GM18520 (cell line): ENCODE measurements around the gene FAM43A.

Source experiments
- ATAC-seq: cut with Tn5 transposase; IDR thresholded peaks from one replicate; pipeline ENCODE4 v1.9.1; 2021; ENCODE audit not compliant: unreplicated experiment

FAM43A gene

DNA sequence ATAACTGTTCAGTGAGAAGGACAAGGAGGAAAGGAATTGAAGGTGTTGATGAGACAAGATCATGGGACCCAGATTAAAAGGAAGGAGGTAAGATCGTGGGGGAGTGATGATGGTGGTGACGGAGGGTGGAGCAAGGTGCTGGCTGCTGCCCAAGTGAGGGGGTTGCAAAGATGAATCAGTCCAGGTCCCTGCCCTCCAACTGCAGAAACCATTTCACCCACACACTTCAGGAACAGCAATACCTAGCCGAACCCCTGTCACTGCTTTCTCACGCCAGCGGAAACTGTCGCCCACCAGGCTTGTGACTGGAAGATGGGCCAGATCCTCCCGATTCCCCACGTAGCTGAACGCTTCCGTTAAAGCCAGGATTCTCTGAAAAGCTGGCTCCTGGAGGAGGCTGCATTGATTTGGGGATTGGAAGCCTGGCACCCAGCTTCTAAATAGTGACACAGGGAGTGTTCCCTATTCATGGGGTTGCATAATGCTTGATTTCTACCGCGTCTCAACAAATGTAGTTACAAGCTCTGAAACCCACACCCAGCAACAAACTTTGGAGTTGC, 10.5 kb upstream of the FAM43A start:
- ATAC-seq = no peak

DNA sequence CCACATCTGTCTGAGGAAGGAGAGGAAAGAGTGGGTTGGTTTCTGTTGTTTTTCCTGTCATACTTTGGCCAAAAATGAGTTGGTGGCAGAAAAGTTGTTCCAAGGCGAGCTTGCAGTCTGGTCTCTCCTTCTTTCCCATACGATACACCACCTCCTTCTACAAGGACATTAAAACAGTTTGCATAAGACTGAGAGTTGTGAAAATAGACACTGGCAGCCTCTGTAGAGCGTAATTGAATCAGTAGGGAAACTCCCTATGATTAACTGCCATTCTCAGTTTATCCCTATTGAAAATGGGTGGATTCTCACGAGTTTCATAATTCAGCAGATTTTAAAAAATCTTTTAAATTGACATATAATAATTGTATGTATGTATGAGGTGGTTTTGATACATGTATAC, 10.0 kb upstream of the FAM43A start:
- ATAC-seq = no peak

DNA sequence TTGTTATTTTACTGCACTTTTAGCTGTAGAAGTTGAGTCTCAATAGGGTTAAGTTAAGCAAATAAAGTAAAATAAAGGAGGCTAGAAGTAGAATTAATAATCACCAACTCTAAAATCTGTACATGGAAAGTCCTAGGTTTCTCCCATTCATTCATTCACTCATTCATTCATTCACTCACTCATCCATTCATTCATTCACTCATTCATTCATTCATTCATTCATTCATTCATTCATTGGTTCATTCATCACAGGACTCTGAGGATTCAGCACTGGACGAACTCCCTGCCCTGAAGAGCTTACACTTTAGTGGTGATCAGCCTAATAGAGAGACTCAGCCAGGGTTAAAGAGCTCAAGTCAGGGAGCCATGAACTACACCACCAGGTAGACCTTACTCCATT, 9.2 kb upstream of the FAM43A start:
- ATAC-seq = no peak

DNA sequence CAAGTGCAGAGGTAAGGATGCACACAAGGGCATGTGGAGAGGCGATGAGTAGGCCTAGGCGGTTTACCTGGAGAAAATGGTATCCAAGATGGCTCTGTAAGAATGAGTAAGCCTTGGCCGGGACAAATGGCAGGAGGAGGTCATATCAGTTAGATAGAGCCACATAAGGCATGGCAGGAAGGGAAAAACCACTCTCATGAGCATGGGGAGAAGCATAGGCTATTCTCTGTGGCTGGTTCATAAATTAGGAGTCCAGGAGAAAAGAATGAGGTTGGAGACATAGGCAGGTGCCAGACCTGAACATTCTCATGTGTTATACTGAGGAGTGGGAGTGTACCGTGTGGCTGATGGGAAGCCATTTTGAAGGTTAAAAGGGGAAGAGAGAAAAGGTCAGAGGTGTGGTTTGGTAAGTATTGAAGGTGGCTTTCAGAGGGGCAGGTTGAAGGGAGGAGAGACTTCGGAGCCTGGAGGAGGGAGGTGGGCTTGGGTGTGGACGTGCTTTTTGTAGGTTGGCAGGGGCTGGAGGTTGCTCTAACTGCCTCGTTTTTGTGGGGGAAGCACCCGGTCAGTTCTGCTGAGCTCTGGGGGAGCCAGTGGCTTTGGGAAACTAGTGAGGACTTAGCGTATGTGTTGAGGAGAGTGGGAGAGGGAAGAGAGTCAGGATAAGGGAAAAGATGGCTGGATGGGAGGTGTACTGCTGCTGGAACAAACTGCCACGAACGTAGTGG, 4.6 kb upstream of the FAM43A start:
- no peak for ATAC-seq

DNA sequence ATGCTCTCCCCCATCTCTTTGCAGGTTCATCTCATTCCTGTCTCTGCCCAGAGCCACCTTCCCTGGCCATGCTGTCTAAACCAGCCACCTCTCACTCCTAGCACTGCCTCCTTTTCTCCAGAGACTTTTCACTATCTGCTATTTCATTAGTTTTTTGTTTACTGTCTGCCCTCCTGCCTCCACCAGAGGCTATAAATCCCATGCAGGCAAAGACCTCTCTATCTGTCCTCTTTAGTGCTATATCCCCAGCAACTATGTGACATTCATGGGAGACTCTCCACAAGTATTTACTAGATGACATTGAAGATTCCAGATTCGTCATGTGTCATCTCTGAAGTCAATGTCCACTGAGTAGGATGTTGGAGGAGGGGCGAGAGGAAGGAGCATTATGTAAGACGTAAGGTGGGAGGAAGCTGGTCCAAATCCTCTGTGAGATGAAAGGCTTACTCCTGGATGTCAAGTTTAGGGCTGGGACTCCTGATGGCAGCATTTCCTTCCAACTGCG, 3.4 kb upstream of the FAM43A start:
- ATAC-seq = no peak

DNA sequence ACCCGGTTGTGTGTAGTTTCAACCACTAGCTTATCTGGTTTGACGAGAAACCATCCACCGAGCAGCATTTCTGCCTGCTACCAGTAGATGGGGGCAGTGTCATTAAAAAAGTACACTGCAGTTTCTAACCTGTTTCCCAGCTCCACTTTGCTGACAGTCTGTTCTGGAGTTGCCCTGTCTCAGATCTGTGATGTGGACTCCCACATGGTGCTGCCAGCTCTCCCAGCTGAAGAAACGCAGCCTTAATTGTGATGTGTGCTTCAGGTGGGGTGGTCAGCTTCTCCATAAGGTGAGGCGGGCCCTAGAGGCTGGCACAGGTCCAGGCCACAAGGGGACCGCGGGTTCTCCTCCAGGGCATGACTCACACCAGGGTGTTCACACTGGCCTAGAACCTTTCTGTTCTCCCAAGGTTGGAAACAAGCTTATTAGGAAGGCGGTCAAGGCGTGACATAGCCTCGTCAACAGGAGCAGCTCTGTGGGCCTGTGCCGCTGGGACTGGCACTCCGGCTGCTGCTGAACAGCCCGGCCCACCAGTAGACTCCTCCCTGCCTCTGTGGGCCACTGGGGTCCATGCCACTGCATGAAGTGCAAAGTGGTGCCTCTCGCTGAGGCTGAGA, 2.9 kb upstream of the FAM43A start:
- ATAC-seq = no peak

DNA sequence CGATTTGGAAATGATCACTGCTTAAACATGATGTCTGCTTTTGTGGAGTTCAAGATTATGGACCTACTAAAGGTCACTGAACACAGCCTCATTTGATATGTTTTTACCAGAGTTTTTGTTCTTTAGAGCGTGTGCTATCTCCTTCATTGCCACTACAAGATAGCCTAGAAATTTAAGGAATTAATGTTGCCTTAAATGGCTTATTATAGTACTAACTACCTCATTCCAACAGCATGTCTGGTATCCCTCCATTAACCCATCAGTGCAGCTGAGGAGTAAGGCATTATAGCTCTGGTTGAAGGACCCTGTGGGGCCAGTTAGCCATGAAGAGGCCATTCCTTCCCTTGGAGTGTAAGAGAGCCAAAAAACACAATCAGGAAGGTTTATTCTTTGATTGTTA, 2.3 kb upstream of the FAM43A start:
- no peak for ATAC-seq

DNA sequence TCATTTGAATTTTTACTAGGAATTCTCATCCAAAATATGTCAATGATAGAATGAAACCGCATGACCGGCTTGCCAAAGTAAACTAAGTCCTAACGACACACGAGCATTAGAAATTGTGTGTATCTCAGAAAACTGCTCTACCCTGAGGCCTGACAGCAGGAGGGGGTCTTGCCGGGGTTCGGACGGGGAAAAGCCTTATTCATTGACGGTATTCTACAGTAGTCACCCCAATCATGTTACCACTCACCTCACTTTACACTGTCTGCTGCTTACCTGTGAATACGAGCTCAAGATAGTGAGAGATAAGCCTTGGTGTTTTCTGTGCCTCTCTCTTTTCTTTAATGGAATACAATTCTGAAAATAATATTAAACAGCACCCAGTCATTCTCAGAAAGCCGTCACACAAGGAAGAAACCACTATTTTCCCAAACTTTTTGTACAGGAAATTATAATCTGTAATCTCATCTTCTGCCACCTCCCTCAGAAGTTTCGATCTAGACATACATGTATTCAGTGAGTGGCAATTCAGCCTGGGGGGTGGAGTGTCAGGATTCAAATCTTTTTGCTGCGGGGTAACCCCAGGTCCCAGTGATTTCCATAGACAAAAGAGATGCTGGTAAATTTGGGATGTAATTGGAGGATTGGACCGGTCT, 492 bp upstream of the FAM43A start:
- no peak for ATAC-seq

DNA sequence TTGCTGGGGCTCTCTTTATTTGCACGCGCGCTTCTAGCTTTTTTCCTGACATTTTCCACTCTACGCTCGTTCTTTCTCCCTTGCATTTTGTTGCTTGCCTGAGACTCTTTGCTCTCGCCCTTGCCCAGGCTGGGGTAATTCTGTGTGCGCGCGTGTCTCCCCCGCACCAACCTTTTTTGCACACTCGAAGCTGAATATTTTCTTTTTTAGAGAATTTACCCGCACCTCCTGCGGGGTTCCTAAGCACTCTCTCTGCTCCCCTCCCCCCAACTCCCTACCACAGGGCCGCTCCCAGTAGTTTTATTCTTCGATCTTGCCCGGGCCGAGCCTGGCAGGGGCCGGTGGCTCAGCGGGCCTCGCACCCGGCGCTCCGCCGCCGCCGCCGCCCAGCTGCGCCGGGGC, 732 bp downstream of the FAM43A start:
- no peak for ATAC-seq

DNA sequence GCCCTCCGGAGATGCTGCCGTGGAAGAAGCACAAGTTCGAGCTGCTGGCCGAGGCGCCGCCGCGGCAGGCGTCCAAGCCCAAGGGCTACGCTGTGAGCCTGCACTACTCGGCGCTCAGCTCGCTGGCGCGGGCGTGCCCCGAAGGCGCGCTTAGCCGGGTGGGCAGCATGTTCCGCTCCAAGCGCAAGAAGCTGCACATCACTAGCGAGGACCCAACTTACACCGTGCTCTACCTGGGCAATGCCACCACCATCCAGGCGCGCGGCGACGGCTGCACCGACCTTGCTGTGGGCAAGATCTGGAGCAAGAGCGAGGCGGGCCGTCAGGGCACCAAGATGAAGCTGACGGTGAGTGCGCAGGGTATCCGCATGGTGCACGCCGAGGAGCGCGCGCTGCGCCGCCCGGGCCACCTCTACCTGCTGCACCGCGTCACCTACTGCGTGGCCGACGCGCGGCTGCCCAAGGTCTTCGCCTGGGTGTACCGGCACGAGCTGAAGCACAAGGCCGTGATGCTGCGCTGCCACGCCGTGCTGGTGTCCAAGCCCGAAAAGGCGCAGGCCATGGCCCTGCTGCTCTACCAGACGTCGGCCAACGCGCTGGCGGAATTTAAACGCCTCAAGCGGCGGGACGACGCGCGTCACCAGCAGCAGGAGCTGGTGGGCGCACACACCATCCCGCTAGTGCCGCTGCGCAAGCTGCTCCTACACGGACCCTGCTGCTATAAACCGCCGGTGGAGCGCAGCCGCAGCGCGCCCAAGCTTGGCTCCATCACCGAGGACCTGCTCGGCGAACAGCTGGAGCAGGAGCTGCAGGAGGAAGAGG, 1.3 kb downstream of the FAM43A start:
- ATAC-seq = no peak

DNA sequence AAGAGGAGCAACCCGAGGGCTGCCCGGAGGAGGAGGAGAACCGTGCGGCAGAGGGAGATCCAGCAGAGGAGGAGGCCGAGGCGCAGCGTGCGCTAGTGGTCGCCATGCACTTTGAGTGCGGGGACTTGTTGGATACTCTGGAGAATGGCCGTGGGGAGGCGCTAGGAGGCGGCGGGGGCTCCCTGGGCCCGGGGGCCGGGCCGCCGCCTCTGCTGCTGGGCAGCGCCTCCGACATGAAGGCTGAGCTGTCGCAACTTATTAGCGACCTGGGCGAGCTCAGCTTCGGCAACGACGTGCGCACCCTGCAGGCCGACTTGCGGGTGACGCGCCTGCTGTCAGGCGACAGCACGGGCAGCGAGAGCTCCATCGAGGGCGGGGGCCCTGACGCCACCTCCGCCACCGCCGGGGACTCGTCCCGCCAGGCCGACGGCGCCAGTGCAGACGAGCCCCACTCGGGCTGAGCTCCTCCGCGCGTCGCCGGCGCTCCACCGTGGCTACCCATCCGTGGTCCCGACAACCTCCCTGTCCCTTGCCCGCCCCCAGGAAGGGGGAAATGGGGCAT, 2.0 kb downstream of the FAM43A start:
- no peak for ATAC-seq

DNA sequence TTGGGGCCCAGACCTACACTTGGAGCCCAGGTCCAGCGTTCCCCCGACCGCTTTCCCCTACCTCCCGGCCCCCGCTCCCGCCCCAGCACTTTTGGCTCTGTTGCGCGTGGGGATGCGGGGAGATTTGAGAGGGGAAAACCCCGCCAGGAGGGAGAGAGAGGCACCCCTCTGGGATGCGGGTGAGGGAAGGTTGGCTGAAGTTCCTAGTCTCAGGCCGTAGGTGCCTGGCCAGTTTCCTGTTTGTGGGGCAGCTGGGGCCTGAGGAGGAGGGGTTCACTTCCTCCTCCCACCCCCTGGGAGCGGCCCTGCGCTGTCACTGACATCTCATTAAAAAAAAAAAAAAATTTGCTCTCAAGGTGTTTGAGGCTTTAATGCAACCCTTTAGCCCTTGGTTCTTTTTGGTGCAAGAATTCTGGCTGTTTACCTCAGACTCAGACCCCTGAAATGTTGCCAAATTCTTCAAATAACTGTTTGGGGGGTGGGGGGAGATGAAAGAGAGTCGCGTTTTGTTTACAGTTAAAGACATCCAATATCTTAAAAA, 2.6 kb downstream of the FAM43A start:
- no peak for ATAC-seq

DNA sequence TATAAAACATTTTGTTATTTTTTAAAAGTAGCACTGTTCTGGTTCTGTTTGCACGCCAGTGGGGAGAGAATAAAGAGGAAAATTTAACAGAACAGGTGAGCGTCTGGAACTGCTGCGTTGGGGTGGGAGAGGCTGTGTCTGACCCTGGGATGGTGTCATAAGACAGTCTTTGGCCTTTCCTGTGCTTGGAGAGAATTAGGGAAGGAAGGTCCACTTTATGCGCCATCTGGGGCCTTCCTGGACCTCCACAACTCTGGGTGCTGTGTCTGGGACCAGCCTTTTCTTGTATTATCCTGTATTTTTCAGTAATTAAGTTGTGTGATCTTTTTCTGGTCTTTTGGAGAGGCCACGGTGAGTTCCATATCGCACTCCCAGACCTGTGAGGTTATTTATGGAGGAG, 3.3 kb downstream of the FAM43A start:
- ATAC-seq = no peak

DNA sequence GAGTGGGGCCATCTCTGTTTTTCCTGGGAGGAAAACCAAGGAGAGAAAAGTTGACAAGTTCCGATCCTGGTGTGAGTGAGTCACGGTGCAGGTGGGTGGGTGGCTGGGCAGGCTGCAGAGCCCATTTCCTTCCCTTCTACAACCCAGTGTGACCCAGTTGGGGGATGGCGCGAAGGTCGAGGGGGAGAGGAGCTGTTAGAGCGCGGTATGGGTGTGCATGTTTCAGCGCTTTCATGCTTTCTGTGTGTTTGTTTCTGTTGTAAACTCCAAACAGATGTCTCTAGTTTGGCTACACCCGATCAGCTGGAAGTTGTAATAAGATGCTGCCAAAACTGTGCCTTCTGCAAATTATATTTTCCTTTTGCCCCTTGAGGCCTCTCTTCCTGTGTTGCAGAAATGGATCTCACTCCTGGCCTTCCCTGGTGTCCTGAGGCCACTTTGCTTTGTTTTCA, 3.8 kb downstream of the FAM43A start:
- ATAC-seq = no peak

DNA sequence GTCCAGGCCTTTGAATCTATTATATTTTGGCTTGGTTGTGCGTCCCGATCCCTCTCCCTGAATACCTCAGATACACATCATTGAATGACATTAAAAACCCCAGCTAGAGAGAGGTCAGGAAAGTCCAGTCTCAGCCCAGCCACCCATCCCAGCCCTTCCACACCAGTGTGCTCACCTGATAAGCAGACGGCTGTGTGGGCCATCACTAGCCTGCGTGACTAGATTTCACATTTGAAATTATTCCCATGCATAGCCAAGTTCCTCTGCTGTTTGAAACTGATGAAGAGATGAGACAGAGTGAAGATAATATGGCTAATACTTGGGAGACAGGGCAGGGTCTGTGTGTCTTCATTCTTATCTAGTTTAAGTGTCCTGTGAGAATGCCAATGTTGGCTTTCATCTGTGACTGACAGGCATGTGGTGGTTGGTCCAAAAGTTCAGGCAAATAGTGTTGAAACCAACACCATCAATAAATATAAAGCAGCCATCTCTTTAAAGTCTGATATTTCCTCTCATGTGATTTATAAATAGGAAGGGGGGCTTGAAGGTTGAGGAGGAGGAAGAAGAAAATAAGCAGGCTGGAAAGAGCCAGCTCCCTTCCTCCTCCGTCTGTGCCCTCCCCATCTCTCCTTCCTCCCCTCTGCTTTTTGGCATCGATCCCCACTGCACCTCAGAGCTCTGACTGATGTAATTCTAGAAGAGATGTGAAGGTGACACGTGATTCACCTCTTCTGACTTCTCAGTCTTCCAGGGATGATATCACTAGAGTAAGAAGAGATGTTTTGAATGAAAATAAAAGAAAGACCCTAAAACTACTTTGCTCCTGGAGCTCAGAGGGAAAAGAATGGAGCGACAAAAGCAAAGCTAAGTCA, 5.1 kb downstream of the FAM43A start:
- ATAC-seq = no peak

DNA sequence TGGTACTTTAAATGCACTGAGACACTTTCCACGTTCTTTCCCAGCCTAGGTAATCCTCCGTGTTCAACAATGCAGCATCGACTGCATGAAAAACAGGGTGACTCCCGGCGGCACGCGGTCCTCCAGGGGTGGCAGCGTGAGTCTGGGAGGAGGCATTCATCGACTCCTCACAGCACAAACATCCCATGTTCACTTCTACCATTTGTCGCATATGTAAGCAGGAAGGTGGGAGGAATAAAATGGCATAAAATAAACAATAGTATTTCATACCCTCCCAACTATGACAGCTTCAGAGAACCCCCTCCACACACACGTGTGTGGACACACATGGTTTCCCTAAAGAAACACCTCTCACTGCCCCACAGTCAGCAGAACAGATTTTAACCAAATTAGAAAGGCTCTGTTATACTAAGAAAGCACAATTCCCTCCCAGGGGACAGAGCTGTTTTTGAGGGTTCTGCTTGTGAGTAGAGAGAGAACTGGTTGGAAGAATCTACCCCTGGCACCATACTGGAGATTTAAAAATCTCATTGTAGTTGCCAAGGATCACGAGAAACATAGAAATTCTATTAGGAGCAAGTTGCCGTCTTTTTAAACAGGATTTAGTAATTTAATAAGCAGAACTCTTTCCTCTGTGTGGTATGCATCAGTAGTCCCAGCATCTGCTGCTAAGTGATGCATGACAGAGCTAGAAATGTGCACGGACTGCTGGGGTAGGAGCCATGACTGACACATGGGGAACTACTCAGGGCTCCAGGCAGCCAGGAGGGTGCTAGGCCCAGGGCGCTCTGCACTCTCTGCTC, 6.0 kb downstream of the FAM43A start:
- peak; percentile 35 for ATAC-seq

DNA sequence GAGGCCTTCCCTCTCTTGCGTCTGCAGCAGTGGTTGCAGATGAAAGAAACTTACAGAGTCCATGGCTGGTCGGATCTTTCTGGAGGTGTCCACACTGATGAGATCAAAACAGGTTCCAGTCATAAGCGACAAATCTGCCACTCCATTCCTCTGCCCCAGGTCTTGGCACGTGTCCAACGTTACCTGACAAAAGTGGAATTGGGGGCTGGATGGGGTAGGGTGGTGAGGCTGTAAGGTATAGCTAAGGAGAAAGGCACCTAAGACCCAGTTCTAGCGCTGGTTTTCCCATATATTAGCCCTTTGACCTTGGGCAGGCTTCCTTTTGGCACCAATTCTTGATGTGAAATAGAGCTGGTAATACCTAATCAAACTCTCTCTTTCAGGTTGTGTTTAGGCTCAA, 11.0 kb downstream of the FAM43A start:
- no peak for ATAC-seq

DNA sequence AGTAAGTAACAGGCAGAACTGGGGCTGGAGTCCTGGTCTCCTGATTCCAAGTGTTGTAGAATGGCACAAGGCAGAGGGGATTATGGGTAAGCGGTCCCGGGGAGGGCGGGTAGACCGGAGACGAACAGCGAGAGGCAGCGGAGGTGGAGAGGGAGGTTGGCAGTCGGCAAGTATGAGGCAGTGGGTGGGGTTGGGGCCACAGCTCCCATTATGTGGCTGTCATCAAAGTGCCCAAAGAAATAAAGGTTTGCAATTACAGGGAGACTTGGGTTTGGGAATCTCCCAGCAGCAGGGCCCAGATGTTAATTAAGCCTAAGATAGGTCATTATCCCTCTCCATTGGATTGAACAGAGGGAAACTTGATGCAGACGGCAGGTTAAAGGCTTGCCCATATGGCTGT, 16.9 kb downstream of the FAM43A start:
- no peak for ATAC-seq

DNA sequence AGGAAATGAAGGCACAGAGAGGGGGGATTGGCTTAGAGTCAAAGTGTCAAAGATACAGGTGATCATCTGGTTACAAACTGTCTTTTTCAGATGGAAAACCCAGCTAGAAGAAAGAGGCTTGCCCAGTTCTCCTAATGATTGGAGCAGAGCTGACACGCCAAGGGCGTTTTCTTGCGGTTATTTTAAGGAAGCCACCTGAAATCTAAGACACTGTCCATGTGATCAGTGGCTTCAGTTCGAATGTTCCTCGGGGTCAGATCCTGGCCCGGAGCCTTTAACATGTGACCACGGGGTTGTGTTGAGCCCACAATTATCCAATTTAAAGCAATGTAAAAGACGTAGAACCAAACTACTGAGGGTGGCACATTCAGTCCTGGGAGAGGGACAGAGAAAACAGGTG, 19.5 kb downstream of the FAM43A start:
- no peak for ATAC-seq
